SH-SY5Y (cell line): Measurements from ENCODE around the gene KIF1A.

Experiments
- GATA2 ChIP-seq: IDR thresholded peaks from 2 replicates; pipeline ENCODE4 v1.6.1; 2011; ENCODE audit warnings: mild to moderate bottlenecking, low read depth, low read length
- GATA3 ChIP-seq: IDR thresholded peaks from 2 replicates; pipeline ENCODE4 v1.6.1; 2011; ENCODE audit warnings: low read depth, mild to moderate bottlenecking, low read length, moderate library complexity

- TF ChIP-seq GATA2, result no peak
- no peak for TF ChIP-seq GATA3
Observed at GRCh38 chr2:240718896-240719490, 101.0 kb downstream of the KIF1A start.
